Bone marrow (tissue), 2 donors: ENCODE data around the gene CCDC117.
"Not testable (repeated sequence)": the region's sequence is repeated elsewhere in the genome, so short reads cannot be mapped to it uniquely, and the experiment has no call there.

Experiments
- DNase-seq, 2 donors: peaks; one replicate each; lab custom pipeline; 2025; lab: John Stamatoyannopoulos, UW

The CCDC117 gene, protein sequence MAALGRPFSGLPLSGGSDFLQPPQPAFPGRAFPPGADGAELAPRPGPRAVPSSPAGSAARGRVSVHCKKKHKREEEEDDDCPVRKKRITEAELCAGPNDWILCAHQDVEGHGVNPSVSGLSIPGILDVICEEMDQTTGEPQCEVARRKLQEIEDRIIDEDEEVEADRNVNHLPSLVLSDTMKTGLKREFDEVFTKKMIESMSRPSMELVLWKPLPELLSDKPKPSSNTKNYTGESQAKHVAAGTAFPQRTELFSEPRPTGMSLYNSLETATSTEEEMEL

DNA sequence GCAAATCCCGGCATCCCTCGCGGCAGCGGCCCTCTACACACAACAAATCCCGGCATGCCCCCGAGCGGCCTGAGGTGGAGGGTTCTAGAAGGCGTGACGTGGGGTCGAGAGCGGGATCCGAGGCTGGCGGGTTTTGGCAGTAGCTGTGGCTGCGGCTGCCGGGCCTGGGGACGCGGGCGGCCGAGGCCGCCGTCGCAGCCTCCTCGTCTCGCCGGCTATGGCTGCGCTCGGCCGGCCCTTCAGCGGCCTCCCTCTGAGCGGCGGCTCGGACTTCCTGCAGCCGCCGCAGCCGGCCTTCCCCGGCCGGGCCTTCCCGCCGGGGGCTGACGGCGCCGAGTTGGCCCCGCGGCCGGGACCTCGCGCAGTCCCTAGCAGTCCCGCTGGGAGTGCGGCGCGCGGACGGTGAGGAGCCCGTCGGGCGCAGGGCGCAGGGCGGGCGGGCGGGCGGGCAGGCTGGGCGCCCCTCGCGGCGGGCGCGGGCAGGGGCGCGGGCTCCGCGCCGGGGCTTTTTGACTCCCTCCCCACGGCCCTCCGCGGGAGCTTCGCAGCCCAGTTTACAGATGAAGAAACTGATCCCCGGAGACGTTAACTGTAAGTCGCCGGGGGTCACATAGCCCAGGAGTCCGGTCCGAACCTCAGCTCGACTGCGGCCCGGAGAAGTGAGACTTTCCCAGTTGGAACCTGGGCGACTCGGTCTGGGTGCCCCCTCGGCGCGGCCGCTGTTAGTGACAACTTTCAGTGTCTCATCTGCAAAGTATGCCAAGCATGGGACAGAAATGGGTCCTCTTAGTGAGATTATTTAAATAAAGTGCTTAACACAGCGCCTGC, at the start of gene CCDC117:
TSS of gene CCDC117 (plus strand) at position 63 of the 828 bp plus-strand sequence. CDS start at position 218, 155 bp downstream.
- peak; percentile 79 to 95 for DNase-seq

DNA sequence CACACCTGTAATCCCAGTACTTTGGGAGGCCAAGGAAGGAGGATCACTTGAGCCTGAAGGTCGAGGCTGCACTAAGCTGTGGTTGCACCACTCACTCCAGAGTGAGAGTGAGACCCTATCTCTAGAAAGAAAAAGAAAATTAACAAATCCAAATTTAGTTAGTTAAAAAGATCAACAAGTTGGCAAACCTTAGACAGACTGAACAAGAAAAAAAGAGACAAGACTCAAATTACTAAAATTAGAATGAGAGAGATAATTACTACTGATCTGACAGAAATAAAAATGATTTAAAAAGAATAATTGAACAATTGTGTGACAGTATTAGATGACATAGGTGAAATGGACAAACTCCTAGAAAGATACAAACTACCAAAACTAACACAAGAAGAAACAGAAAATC, 44.5 kb upstream of the CCDC117 start:
- no peak for DNase-seq

DNA sequence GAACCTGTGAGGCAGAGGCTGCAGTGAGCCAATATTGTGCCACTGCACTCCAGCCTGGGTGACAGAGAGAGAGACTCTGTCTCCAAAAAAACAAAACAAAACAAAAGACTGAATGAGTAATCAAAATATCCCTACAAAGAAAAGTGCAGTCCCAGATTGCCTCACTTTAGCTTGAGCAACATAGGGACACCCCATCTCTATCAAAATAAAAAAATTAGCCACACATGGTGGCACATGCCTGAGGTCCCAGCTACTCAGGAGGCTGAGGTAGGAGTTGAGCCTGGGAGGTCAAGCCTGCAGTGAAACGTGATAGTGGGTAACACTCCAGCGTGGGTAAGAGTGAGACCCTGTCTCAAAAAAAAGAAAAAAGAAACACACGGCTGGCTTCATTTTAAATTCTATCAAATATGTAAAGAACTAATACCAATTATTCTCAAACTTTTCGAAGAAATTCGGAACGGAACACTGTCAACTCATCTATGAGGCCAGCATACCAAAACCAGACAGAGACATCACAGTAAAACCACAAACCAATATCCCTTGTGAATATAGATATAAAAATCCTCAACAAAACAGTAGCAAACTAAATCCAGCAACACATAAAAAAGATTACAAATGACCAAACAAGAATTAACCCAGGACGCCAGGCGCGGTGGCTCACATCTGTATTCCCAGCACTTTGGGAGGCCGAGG, 43.7 kb upstream of the CCDC117 start:
- DNase-seq, result no peak

DNA sequence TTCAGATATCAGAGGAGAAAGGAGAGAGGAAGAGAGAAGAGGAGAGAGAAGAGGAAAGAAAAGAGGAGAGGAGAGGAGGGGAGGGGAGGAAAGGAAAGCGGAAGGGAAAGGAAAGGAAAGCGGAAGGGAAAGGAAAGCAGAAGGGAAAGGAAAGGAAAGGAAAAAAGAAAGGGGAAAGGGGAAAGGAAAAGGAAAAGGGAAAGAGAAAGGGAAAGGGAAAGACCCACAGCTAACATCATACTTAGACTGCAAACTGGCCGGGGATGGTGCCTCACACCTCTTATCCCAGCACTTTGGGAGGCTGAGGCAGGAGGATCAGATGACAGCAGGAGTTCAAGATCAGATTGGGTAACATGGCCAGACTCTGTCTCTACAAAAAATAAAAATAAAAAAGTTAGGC, 42.3 kb upstream of the CCDC117 start:
- no peak for DNase-seq

DNA sequence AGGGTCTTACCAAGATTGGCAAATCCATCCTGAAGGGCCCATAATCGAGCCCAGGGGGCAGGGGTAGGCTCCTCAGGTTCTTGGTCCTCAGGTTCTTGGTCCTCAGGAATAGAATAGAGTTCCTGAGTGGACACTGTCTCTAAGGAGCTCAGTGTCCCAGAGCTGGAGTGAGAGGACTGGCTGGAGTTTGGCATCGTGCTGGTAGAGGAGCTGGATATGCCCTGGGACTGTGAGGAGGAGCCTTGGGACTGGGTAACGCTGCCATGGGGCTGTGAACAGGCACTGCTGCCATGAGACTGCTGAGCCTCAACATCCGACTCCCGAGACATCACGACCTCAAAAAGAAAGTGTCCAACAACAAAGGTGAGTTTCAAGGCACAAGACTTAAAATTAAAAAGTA, 38.1 kb upstream of the CCDC117 start:
- DNase-seq, result no peak

DNA sequence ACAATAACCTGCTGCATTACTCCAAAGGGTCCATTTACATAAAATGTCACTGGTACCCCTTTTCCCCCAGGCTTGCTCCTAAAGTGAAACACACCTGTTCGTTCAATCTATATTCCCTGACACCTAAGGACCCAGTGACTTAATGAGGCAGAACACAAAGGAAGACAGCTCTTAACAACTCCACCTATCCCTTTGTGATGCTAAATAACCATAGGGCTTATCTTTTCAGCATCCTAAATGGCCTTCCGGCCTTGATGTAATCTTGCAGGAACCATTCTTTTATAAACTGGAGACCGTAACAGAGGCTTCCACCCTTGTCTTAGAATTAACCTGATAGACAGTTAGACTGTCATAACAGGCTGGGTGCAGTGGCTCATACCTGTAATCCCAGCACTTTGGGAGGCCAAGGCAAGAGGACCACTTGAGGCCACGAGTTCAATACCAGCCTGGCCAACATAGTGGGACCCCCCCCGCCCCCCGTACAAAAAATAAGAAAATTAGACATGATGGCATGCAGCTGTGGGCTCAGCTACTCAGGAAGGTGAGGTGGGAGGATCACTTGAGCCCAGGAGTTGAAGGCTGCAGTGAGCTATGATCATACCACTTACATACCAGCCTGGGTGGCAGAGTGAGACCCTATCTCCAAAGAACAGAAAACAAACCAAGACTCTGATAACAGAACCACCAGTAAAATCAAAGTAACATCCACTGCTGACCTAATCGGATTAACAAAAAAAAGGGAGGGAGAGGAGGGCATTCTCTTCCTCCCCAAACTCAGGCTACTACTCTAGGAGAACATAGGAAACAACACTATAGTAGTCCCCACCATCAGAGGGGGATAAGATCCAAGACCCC, 36.0 kb upstream of the CCDC117 start:
- DNase-seq, result no peak

DNA sequence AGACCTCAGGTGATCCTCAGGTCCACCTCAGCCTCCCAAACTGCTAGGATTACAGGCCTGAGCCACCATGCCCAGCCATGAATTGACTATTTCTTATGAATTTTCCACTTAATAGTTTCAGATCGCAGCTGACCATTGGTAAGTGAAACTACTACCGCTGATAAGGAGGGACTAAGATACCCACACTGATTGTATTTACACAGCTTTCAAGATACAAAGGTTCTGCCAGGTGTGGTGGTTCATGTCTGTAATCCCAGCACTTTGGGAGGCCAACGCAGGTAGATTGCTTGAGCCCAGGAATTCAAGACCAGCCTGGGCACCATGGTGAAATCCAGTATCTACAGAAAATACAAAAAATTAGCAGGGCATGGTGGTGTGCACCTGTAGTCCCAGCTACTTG, 34.8 kb upstream of the CCDC117 start:
- DNase-seq, result no peak

DNA sequence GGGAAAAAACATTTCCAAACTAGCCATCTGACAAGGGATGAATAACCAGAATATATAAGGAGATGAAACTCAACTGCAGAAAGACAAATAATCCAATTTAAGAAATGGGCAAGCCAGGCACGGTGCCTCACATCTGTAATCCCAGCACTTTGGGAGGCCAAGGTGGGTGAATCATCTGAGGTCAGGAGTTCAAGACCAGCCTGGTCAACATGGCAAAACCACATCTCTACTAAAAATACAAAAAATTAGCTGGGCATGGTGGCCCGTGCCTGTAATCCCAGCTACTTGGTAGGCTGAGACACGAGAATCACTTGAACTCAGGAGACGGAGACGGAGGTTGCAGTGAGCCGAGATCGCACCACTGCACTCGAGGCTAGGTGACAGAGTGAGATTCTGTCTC, 33.6 kb upstream of the CCDC117 start:
- not testable (repeated sequence) for DNase-seq

DNA sequence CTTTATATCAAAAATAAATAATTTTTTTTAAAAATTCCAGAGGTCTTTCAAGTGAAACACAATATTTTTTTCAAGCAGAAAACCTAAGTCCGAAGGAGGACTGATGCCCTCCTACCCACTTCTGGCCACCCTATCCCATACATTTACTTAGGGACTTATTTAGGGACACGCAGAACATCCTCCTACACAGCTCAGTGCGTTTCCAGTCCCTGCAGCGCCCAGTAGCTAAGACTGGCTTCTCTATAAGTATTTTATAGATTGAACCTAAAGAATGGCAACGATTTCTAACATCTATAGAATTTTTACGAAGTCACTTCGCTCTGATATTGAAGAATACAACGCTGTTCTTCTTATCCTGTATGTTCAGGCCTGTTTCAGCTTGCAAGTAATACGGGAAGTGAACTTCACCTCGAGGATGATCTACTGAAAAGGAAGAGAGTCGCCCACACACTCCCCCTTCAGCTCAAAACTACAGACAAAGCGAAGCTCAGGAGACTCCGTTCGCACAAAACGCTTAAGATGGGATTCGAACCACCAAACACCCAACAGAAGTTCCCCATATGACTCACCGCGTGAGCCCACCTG, 31.2 kb upstream of the CCDC117 start:
- no peak for DNase-seq

DNA sequence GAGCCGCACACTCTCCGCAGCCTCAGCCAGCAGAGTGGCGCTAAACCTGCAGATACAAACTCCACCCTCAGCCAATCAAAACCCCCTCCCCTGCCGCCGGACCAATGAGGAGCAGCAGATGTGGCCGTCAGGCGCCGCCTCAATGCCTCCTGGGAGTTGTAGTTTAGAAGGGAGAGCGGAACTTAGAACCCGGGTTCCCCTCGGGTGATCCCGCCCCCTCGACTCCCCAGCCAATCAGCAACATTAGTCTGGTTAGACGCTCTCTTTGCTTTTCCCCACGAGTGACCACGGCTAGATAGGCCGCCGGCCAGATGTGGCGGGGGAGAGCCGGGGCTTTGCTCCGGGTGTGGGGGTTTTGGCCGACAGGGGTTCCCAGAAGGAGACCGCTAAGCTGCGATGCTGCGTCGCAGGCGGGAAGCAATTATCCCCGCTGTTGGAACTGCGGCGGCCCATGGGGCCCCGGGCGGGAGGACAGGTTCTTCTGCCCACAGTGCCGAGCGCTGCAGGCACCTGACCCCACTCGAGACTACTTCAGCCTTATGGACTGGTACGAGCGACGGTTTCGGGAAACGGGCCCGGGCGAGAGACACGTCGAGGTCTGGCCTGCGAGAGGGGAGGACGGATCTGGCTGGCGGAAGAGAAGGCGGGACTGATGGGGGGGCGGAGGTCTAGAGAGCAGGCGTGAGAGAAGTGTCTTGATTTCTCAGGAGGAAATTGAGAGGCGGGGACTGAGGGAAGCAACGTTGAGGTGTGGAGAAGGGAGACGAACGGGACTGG, 30.5 kb upstream of the CCDC117 start, which contains the start of the genes CHEK2 and HSCB:
TSS of gene CHEK2 (minus strand) at position 36 of the 777 bp plus-strand sequence. CDS start 7,099 bp downstream, outside the sequence.
TSS of gene HSCB (plus strand) at position 255 of the 777 bp plus-strand sequence. CDS start at position 312, 57 bp downstream.
- DNase-seq, result peak; percentile 87 to 99

DNA sequence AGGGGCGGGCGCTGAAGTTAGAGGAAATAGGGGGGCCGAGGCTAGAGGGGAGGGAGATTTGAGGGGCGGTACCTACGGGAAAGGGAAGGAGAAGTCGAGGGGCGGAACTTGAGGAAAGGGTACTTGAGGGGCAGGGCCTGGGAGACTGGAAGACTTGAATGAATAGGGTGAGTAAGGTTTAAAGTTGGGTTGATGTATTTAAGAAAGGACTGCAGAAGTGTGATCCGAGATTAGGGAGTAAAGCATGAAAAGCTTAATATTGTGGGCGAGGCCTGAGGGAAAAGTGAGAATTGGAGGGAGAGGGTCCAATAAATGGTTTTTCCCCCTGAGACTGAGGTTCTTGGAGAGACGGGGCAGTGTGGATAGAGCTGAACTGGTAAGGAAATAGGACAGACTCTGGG, 29.9 kb upstream of the CCDC117 start:
- no peak for DNase-seq

DNA sequence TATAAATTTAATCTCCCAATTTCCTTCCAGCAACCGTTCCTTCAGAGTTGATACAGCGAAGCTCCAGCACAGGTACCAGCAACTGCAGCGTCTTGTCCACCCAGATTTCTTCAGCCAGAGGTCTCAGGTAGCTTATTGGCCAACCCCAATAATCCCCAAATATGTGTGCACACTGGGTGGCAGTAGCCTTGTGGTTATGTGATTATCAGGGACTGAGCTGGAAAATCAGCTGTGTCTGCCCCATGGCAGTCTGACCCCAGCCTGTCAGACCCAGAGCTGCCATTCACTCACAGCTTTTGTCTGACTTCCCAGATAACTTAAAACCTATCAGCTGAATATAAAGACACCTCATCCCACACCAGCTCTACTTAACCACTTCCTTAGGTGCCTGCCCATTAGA, 28.6 kb upstream of the CCDC117 start:
- no peak for DNase-seq

DNA sequence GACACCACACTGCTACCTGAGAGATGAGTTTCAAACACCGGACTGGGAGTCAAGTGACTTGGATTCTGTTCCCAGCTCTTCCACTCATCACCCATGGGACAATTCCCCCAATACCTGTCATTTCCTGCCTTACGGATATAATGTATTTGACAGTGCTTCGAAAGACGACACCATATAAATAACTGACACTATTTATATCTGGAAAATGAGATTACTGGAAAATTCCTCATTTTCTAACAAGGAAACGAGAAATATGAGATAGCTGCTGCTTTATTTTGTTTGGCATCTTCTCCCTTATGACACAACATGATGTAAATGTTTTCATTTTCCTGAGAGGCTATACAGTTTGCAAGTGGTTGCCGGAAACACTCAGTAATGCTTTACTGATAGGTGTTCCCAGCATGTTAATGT, 22.0 kb upstream of the CCDC117 start:
- no peak for DNase-seq

DNA sequence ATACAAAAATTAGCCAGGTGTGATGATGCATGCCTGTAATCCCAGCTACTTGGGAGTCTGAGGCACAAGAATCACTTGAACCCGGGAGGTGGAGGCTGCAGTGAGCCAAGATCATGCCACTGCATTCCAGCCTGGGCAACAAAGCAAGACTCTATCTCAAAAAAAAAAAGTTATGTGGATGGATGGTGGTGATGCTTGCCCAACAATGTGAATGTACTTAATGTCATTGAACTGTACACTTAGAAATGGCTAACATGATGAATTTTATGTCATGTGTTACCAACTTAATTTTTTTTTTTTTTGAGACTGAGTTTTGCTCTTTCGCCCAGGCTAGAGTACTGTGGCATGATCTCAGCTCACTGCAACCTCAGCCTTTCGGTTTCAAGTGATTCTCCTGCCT, 18.0 kb upstream of the CCDC117 start:
- not testable (repeated sequence) for DNase-seq

DNA sequence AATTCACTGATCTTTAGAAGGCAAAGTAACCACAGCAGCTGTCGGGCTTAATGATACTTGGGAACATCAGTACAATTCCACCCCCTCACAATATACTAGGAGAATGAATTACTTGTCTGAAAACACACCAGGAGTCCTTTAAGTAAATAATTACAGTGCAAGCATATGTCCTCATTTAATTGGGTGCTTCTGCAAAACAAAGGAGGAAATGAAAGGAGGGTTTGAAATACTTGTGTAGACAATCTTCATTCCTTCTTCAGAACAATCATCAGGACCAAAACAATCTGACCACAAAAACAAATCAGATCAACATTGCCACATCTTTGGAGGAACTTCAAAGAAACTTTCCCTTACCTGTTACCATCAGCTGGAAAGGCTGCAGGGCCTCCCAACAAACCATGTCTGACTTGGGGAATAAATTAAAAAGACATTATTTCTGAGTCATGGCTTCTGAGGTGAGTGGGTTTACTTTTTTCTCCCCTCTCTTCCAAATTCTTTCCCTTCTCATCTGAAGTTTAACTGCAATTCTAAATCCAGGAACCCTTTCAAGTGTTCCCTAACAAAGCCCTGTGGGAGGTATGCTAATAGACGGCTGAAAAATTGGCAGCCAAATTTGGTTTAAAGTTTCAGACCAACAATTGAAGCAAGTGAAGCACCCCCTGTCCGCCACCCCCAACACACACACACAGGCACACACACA, 12.5 kb upstream of the CCDC117 start:
- DNase-seq, result no peak

DNA sequence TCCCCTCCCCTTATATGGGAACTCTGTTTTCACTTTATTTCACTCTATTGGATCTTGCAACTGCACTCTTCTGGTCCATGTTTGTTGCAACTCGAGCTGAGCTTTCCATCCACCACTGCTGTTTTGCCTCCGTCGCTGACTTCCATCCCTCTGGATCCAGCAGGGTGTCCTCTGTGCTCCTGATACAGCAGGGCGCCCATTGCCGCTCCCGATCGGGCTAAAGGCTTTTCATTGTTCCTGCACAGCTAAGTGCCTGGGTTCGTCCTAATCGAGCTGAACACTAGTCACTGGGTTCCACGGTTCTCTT, 11.1 kb upstream of the CCDC117 start:
- DNase-seq, result no peak

DNA sequence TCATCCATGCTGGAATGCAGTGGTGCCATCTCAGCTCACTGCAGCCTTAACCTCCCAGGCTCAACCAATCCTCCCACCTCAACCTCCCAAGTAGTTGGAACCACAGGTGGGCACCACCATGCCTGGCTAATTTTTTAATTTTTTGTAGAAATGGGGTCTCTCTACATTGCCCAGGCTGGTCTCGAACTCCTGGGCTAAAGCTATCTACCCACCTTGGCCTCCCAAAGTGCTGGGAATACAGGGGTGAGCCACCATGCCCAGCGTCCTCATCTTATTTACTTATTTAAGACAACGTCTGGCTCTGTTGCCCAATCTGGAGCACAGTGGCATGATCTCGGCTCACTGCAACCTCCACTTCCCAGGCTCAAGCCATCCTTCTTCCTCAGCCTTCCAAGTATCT, 10.5 kb upstream of the CCDC117 start:
- not testable (repeated sequence) for DNase-seq

DNA sequence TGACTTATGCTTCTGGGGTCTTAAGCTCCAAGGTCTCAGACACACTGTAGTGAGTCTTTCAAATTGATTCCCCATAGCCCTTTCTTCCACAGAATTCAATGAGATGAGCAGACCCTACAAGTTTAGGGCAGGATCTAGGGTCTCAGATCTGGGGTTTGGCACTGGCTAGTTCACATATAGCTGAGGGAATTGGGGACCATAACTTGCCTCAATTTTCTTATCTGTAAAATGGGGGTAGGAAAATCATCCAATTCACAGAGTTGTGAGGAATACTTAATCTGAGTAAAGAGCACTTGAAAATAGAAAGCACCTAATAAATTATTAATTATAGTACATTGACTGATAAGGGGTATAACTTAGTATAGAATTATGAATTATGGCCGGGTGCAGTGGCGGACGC, 5.9 kb upstream of the CCDC117 start:
- no peak for DNase-seq

DNA sequence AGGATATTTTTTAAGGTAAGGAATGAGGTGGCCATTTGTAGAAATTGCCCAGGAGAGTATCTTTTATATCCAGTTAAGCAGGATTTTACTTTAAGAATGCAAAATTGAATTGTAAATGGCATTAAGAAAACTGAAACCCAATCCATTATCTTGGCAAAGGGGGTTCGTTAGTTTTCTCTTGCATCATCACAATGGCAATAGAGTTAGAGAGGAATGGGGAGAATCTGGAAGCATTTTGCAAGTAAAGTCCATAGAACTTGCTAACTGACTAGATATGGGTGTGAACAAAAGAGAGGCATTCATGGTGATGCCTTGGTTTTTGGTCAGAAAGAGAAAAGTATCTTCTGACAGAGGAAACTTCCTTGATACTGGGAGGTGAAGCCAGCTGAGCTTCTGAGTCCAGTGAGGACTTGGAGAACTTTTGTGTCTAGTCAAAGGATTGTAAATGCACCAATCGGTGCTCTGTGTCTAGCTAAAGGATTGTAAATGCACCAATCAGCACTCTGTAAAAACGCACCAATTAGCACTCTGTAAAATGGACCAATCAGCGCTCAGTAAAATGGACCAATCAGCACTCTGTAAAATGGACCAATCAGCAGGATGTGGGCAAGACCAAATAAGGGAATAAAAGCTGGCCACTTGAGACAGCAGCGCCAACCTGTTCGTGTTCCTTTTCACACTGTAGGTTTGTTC, 3.6 kb upstream of the CCDC117 start:
- DNase-seq, result no peak
